Testis (tissue), 2 donors: ENCODE data around the gene CUL4A.

Experiments
- CTCF ChIP-seq, 3 experiments: fragments of 450-650 bp in 2 of 3; fragments of 200-600 bp in 1 of 3; sonication (generic) in 1 of 3; IDR thresholded peaks; one replicate each; pipeline ENCODE4 v1.5.1; 2016 to 2019; ENCODE audit warnings: antibody characterized with exemption in 3 of 3, mild to moderate bottlenecking in 2 of 3, moderate library complexity in 1 of 3
- POLR2A ChIP-seq: fragments of 450-650 bp; IDR thresholded peaks from one replicate; pipeline ENCODE4 v1.6.1; 2017; ENCODE audit warnings: antibody characterized with exemption, mild to moderate bottlenecking, moderate library complexity

GRCh38 chr13:113226873-113227450 is 17.5 kb downstream of the CUL4A start:
- TF ChIP-seq CTCF (IDR thresholded peaks at IDR 0.05) (no peak), POLR2A (no peak)
